ENCODE results near the gene GEN1. TPM values are rescaled to one million over a fixed set of nuclear protein-coding genes. Genes with fewer than 3 reads are reported as not detected.

GEN1 gene
- total and polyA plus RNA-seq, 2 of the 13 experiments (the other 11 are each of a cell fraction or from before 2014, with no cell fraction given), result 9.9 to 27.1 TPM

- peak; percentile 39 for FAIRE-seq
Measured at GRCh38 chr2:17719562-17720371, 34.2 kb upstream of the GEN1 start.

More at GRCh38 chr2:17719562-17720371, 34.2 kb upstream of the GEN1 start:
- no peak for DNase-seq (ENCODE audit: low spot score)
- POLR2A ChIA-PET, result no interaction called here
- Histone ChIP-seq H3K4me3 (replicated peaks in 1 of 3; ENCODE audit: insufficient read depth in 1 of 3, low read depth in 2 of 3, low read length in 3 of 3) (no peak overlapping the region), H4K20me1 (ENCODE audit: insufficient read depth, low read length) (no peaks in the 10 kb centered on the region), H3K79me2 (ENCODE audit: insufficient read depth, low read length) (no peaks in the 10 kb centered on the region), H3K4me1 (ENCODE audit: insufficient read depth, low read length) (no peaks in the 10 kb centered on the region), H2AFZ (ENCODE audit: low read length) (no peak overlapping the region), H3K4me2 (ENCODE audit: low read depth, low read length) (no peak overlapping the region), H3K27me3 (ENCODE audit: control insufficient read depth in 1 of 2, insufficient read depth in 2 of 2, low read length in 2 of 2) (no peaks in the 10 kb centered on the region), H3K9ac (ENCODE audit: insufficient read depth, low read depth, low read length) (no peak overlapping the region), H3K36me3 (replicated peaks in 1 of 2; ENCODE audit: control insufficient read depth in 1 of 2, insufficient read depth in 2 of 2, low read length in 2 of 2) (peaks cover 18 to 67% of the 10 kb centered on the region in 2 experiments), H3K9me3 (ENCODE audit: low read length) (no peaks in the 10 kb centered on the region), H3K27ac (ENCODE audit: extremely low read length, insufficient read depth, low read length) (no peak overlapping the region)
- TF ChIP-seq CTCF (CRISPR knock-in tag; IDR thresholded peaks at IDR 0.05) (peak; percentile 65), ZNF142 (CRISPR knock-in tag; IDR thresholded peaks at IDR 0.05) (no peak), SMC3 (IDR thresholded peaks at IDR 0.05; ENCODE audit: low read length) (peak; percentile 60), IKZF4 (CRISPR knock-in tag; IDR thresholded peaks at IDR 0.05; ENCODE audit: borderline replicate concordance, low read depth, not compliant biosample characterization) (no peak), ASH2L (IDR thresholded peaks at IDR 0.05; ENCODE audit: insufficient read length, low read depth, low read length) (peak; percentile 48), ZNF18 (CRISPR knock-in tag; IDR thresholded peaks at IDR 0.05; ENCODE audit: insufficient replicate concordance) (no peak), STAG1 (CRISPR knock-in tag; IDR thresholded peaks at IDR 0.05) (peak; percentile 55), GFI1 (CRISPR knock-in tag; IDR thresholded peaks at IDR 0.05; ENCODE audit: borderline replicate concordance) (no peak), REPIN1 (CRISPR knock-in tag; IDR thresholded peaks at IDR 0.05; ENCODE audit: borderline replicate concordance, low read depth) (no peak), ZSCAN21 (CRISPR knock-in tag; IDR thresholded peaks at IDR 0.05; ENCODE audit: borderline replicate concordance) (no peak)
- ATAC-seq, result peak; percentile 59
- CTCF ChIA-PET (ENCODE audit: low intra/inter-chr PET ratio, low total read pairs), result interaction anchor here (1.3 to 1.7 kb wide), 3 partner anchors 110 to 658 kb away, joined by 3 to 17 read pairs (median 7); no protein-coding TSS in a partner anchor
- intact Hi-C loops (cut with micrococcal nuclease; ENCODE audit: unreplicated experiment), result loop anchor here (1.0 to 5.0 kb wide), 3 partner anchors 33 to 658 kb away; partner anchors contain the start of gene SMC6
- no TSS peak for BruUV-seq (replicated peaks)
- 89% methylated on average over 4 of the region's 4 CpGs for WGBS (ENCODE audit: low lambda C conversion rate)
- in situ Hi-C loops (cut with HindIII; ENCODE audit: extremely low pct_ligation_motif_present, low pct_unique_long_range_greater_than_20kb), result loop anchor here (10.0 kb wide), 1 partner anchor 655 kb away; no protein-coding TSS in a partner anchor

Measured in HepG2 (cell line).